ENCODE measurements around the gene KRTAP1-1. TPM values are rescaled to one million over a fixed set of nuclear protein-coding genes. Genes with fewer than 3 reads are reported as not detected.
"Not testable (repeated sequence)": the region's sequence is repeated elsewhere in the genome, so short reads cannot be mapped to it uniquely, and the experiment has no call there.

The KRTAP1-1 gene, protein sequence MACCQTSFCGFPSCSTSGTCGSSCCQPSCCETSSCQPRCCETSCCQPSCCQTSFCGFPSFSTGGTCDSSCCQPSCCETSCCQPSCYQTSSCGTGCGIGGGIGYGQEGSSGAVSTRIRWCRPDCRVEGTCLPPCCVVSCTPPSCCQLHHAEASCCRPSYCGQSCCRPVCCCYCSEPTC
- total RNA-seq = not detected in 3 replicates

DNA sequence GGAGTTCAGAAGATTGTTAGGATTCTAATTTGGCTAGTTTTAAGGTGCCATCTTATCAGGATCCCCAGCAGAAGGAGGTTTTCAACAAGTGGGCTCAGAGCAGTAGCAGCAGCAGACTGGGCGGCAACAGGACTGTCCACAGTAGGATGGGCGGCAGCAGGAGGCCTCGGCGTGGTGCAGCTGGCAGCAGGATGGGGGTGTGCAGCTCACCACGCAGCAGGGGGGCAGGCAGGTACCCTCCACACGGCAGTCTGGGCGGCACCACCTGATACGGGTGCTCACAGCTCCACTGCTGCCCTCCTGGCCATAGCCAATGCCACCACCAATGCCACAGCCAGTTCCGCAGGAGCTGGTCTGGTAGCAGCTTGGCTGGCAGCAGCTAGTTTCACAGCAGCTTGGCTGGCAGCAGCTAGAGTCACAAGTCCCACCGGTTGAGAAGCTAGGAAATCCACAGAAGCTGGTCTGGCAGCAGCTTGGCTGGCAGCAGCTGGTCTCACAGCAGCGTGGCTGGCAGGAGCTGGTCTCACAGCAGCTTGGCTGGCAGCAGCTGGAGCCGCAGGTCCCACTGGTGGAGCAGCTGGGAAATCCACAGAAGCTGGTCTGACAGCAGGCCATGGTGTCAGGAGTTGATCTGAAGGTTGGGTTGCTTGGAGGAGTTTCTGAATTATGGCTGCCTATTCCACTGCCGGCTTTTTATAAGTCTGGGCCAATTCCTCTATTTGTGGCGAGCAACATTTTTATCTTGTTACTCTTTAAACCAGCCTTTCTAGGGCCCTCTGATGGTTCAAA, at the start of gene KRTAP1-1:
Gene KRTAP1-1 (minus strand): TSS at position 668 of the 789 bp plus-strand sequence. CDS start 53 bp downstream, at position 615.
- H3K9me3 Mint-ChIP-seq = peaks cover 15% of the 10 kb centered on the region
- H3K27ac Mint-ChIP-seq; H3K27me3 Mint-ChIP-seq (ENCODE audit: low read depth); H3K36me3 Mint-ChIP-seq; DNase-seq (ENCODE audit: low spot score in 2 of 2, unreplicated experiment in 2 of 2); H3K4me3 Mint-ChIP-seq: not testable (repeated sequence)
- peaks cover 22% of the 10 kb centered on the region for H3K4me1 Mint-ChIP-seq

DNA sequence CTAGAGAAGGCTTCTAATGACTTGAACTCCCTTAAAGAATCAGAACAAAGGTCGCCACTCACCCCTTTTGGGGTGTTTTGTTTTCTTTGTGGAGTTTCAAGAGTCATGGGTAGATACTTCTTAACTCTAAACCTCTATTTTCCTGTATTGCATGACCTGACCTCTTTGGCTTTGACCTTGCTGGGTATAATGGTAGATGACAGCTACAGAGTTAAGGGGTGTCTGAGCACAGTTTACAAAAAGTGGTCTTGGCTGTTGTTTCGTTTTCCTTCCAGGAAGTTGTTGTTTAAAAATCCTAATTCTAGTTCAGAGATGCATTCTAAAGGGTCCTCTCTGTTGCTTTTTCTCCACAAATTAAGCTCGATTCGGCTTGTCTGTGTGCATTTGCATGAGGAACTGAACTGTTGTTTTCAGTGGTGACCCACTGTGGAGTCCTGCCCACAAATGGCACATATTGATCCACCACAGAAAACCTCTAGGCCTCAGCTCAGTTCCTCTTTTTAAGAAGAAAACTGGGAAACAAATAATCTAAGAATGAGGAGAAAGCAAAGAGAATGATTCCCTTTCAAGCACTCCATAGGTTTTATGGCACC, 47.6 kb upstream of the KRTAP1-1 start:
- not testable (repeated sequence) for DNase-seq (ENCODE audit: low spot score in 2 of 2, unreplicated experiment in 2 of 2); H3K4me1 Mint-ChIP-seq; H3K27ac Mint-ChIP-seq; H3K36me3 Mint-ChIP-seq; H3K4me3 Mint-ChIP-seq; H3K27me3 Mint-ChIP-seq (ENCODE audit: low read depth)
- peaks cover 15% of the 10 kb centered on the region for H3K9me3 Mint-ChIP-seq

DNA sequence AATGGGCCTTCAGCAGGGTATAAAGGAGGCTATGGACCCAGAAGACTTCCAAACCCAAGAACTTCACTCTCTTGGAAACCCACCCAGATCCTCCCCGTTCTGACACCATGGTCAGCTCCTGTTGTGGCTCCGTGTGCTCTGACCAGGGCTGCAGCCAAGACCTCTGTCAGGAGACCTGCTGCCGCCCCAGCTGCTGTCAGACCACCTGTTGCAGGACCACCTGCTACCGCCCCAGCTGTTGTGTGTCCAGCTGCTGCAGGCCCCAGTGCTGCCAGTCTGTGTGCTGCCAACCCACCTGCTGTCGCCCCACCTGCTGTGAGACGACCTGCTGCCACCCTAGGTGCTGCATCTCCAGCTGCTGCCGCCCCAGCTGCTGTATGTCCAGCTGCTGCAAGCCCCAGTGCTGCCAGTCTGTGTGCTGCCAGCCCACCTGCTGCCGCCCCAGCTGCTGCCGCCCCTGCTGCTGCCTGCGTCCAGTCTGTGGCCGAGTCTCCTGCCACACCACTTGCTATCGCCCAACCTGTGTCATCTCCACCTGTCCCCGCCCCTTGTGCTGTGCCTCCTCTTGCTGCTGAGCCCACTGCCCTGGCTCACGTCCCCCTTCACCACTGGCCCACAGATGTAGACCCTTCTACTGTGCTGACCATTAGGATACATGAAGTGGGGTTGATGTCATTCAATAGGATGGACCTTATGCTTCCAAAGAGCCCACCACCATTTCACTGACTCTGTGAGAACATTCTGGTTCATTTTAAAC, 43.0 kb upstream of the KRTAP1-1 start, which contains the start of gene KRTAP4-7:
Gene KRTAP4-7 (plus strand): TSS at position 51 of the 757 bp plus-strand sequence. CDS start 57 bp downstream, at position 108.
- DNase-seq (ENCODE audit: low spot score in 2 of 2, unreplicated experiment in 2 of 2); H3K27ac Mint-ChIP-seq; H3K9me3 Mint-ChIP-seq; H3K36me3 Mint-ChIP-seq; H3K4me3 Mint-ChIP-seq; H3K27me3 Mint-ChIP-seq (ENCODE audit: low read depth): not testable (repeated sequence)
- H3K4me1 Mint-ChIP-seq = peaks cover 22% of the 10 kb centered on the region

DNA sequence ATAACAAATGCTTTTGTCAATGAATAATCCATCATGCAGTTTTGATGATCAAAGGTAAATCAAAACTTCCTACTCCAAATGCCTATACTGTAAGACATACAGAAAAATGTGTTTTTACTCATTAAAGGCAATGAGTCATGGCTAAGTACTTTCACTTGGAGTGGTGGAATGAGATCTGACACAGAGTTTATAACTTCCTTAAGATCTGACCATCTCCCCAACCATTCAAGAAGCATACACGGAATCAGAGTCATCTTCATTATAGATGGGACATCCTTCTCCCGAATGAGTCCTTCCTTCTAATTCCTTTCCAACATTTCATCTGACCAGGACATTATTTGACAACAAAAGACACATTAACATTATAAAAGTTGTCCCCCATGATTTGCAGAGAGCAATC, 42.2 kb upstream of the KRTAP1-1 start:
- not testable (repeated sequence) for H3K27me3 Mint-ChIP-seq (ENCODE audit: low read depth); H3K4me3 Mint-ChIP-seq; DNase-seq (ENCODE audit: low spot score in 2 of 2, unreplicated experiment in 2 of 2); H3K9me3 Mint-ChIP-seq; H3K27ac Mint-ChIP-seq; H3K36me3 Mint-ChIP-seq
- peaks cover 22% of the 10 kb centered on the region for H3K4me1 Mint-ChIP-seq

DNA sequence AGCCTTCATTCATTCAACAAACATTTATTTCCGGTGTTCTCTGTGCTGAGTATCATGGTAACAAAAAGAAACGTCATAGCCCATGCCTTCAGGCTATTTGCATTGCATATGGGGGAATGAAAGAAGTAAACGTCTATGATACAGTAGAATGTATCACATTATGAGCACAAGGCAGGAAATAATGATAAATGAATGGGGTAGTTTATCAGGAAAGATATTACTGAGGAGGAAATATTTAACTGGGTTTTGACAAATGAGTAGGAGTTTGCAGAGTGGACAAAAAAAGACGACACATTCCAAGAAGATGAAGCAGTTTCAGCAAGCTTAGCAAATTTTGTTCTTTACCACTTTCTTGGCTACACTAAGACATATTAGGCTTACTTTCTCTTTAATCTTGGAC, 41.4 kb upstream of the KRTAP1-1 start:
- DNase-seq (ENCODE audit: low spot score in 2 of 2, unreplicated experiment in 2 of 2) = no peak
- H3K36me3 Mint-ChIP-seq = no peaks in the 10 kb centered on the region
- H3K27me3 Mint-ChIP-seq (ENCODE audit: low read depth) = peaks cover 6% of the 10 kb centered on the region
- no peak overlapping the region for H3K4me3 Mint-ChIP-seq
- peaks cover 19% of the 10 kb centered on the region for H3K4me1 Mint-ChIP-seq
- peaks cover 8% of the 10 kb centered on the region for H3K9me3 Mint-ChIP-seq
- TF ChIP-seq, protein P1, sequence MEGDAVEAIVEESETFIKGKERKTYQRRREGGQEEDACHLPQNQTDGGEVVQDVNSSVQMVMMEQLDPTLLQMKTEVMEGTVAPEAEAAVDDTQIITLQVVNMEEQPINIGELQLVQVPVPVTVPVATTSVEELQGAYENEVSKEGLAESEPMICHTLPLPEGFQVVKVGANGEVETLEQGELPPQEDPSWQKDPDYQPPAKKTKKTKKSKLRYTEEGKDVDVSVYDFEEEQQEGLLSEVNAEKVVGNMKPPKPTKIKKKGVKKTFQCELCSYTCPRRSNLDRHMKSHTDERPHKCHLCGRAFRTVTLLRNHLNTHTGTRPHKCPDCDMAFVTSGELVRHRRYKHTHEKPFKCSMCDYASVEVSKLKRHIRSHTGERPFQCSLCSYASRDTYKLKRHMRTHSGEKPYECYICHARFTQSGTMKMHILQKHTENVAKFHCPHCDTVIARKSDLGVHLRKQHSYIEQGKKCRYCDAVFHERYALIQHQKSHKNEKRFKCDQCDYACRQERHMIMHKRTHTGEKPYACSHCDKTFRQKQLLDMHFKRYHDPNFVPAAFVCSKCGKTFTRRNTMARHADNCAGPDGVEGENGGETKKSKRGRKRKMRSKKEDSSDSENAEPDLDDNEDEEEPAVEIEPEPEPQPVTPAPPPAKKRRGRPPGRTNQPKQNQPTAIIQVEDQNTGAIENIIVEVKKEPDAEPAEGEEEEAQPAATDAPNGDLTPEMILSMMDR (IDR thresholded peaks at IDR 0.05; ENCODE audit: unreplicated experiment) = no peak
- H3K27ac Mint-ChIP-seq = peak overlapping the region; percentile 76

DNA sequence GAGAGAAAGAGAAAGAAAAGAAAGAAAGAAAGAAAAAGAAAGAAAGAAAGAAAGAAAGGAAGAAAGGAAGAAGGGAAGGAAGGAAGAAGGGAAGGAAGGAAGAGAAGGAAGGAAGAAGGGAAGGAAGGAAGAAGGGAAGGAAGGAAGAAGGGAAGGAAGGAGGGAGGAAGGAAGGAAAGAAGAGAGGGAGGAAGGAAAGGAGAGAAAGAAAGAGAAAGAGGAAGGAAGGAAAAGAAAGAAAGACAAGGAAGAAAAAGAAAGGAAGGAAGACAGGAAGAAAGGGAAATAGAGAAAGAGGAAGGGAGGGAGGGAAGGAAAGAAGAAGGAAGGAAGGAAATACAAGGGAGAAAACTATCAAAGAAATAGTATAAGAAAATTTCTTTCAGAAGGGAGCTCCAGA, 35.5 kb upstream of the KRTAP1-1 start:
- H3K27me3 Mint-ChIP-seq (ENCODE audit: low read depth) = no peaks in the 10 kb centered on the region
- TF ChIP-seq, protein P1 (IDR thresholded peaks at IDR 0.05; ENCODE audit: unreplicated experiment) = no peak
- H3K4me1 Mint-ChIP-seq = no peaks in the 10 kb centered on the region
- no peak overlapping the region for H3K27ac Mint-ChIP-seq
- H3K36me3 Mint-ChIP-seq = no peaks in the 10 kb centered on the region
- DNase-seq (ENCODE audit: low spot score in 2 of 2, unreplicated experiment in 2 of 2) = no peak
- H3K9me3 Mint-ChIP-seq = peaks cover 8% of the 10 kb centered on the region
- no peak overlapping the region for H3K4me3 Mint-ChIP-seq

DNA sequence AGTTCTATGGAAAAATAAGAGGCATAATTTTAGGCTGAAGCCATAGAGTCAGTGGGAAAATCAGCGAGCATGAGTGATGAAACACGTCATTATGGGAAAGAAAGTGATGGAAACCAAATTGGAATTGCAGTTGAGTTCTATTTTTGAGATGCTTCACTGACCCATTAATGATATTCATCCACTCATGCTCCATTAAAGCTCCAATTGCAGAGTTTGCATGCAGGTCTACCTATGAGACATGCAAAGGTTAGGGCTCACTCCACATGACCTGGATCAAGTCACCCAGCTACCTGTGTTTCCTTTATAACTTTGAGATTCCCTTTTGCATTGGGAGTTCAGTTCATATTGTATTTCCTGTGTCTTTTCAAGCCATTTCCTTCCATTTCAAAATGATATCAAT, 32.4 kb upstream of the KRTAP1-1 start:
- TF ChIP-seq, protein P1 (IDR thresholded peaks at IDR 0.05; ENCODE audit: unreplicated experiment) = no peak
- H3K27me3 Mint-ChIP-seq (ENCODE audit: low read depth) = no peaks in the 10 kb centered on the region

More for the DNA sequence above, 32.4 kb upstream of the KRTAP1-1 start:
- Mint-ChIP-seq H3K27ac (no peak overlapping the region), H3K9me3 (peaks cover 3% of the 10 kb centered on the region), H3K4me1 (no peaks in the 10 kb centered on the region), H3K4me3 (no peak overlapping the region), H3K36me3 (no peaks in the 10 kb centered on the region)
- DNase-seq (ENCODE audit: low spot score in 2 of 2, unreplicated experiment in 2 of 2) = no peak
